Omental fat pad (tissue), 4 donors: ENCODE results near the gene ZNF518A. TPM values are rescaled to one million over a fixed set of nuclear protein-coding genes. Genes with fewer than 3 reads are reported as not detected.

Source experiments
- ATAC-seq: fragments of 150-250 bp; one replicate; pipeline ENCODE4 v1.9.1; 2016; ENCODE audit warnings: mild to moderate bottlenecking, moderate library complexity; ENCODE audit not compliant: low FRiP score
- DNase-seq: peaks from one replicate; pipeline ENCODE4 v3.0.0-alpha.2; 2019; ENCODE audit warnings: low spot score
- CTCF ChIP-seq, 3 donors: fragments of 450-650 bp; IDR thresholded peaks; one replicate each; pipeline ENCODE4 v1.5.1; 2016 to 2017; ENCODE audit warnings: antibody characterized with exemption in 3 of 3, mild to moderate bottlenecking in 3 of 3, moderate library complexity in 2 of 3
- total RNA-seq, 4 donors: library from RNA; depleted of rRNA; stranded (reverse); fragments of >200 nt; gene quantifications; one replicate each; pipeline ENCODE4 v1.1.0, GENCODE V29; 2016

The ZNF518A gene
- total RNA-seq, 4 donors from 2014 or later = 12.3 to 31.8 (median 16.4) TPM

DNA sequence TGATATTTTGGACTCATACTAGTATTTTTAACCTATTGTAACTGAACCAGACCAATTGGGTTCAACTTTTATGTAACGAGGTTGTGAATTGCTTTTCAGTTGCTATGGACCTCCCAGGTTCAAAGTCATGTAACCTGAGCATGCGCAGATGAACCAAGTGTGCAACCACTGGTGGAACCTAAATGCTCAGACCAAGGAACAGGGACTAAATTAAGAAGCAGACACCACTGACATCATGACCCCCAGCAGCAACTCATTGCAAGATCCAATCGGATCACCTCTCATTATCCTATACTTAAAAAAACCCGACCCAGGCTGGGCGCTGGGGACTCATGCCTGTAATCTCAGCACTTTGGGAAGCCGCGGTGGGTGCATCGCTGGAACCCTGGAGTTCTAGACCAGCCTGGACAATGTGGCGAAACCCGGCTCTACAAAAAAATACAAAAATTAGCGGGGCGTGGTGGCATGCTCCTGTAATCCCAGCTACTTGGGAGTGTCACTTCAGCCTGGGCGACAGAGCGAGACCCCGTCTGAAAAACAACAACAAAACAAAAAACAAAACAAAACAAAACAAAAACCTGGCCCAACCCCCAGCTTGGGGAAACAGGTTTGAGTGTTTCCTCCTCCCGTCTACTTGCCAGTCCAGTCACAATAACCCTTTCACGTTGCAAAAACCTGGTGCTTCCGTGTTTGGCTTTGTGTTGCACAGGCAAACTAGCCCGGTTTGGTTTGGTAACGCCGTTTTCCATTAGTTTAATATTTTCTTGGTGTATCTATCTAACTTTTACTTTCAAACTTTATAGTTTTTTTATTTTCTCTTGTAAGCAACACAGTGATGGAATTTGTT, 11.3 kb upstream of the ZNF518A start:
- DNase-seq (no peak), ATAC-seq (no peak)
- TF ChIP-seq CTCF (IDR thresholded peaks at IDR 0.05) = no peak

DNA sequence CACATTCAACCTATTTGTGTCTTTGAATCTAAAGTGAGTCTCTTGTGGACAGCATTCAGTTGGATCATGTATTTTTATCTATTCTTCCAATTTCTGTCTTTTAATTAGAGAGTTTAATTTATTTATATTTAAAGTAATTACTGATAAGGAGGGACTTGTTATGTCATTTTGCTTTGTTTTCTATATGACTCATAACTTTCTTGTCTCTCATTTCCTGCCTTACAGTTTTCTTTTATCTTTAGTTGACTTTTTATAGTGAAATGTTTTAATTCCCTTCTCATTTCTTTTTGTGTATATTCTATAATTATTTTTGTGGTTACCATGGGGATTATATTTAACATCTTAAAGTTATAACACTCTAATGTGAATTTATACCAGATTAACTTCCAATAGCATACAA, 7.3 kb upstream of the ZNF518A start:
- no peak for TF ChIP-seq CTCF (IDR thresholded peaks at IDR 0.05)
- ATAC-seq (no peak), DNase-seq (no peak)

- DNase-seq = no peak
- no peak for ATAC-seq
- no peak for TF ChIP-seq CTCF (IDR thresholded peaks at IDR 0.05)
Observed at GRCh38 chr10:96124230-96125141, 5.6 kb upstream of the ZNF518A start.

DNA sequence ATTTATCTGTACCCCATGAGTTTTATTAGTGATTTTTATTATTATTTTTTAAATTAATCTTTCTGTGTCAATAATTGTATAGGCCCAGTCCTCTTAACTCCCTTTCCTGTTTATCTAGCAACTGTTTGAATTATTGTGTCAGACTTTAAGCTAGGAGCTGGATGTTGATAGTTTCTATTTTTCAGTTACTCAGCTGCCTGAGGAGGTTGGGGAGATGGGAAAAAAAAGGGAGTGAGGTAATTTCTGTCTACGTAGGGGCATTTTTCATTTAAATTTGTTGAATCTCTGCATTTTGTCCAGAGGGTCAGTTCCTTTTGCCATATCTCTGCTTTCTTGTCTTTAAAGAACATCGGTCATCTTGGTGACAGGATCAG, 5.0 kb upstream of the ZNF518A start:
- TF ChIP-seq CTCF (IDR thresholded peaks at IDR 0.05) = no peak
- DNase-seq = no peak
- no peak for ATAC-seq

DNA sequence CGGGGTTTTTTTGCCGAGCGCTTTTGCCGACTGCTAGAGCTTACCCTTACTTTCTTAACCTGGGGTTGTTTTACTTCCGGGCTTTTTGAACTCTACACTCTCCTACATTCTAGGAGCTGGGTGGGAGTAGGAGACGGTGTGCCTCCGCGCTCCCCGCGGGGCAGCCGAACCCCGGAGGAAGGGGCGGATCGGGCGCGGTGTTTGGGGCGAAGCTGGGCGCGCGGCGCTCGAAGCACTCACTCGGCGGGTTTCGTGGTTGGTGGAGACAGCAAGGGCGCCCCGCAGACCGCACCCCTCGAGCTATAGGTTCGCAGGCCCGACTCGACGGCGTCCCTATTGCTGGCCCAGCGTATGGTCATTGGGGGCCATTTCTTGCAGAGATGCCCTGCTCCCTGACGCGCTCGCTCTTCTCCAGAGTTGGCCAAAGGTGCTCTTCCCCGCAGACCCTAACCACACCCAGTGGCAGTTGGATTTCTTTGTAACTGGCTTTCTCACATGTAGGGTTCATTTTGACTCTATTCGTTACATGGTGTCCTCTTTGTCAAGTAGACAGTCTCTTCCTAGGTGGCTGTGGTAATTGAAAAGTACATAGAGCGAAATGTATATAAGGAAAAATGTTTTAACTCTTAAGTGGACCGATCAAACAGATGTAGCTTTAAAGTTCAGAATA, 364 bp downstream of the ZNF518A start:
- no peak for TF ChIP-seq CTCF (IDR thresholded peaks at IDR 0.05)
- ATAC-seq (peak; percentile 74), DNase-seq (no peak)

GRCh38 chr10:96131621-96132020, 1.5 kb downstream of the ZNF518A start:
- no peak for DNase-seq
- no peak for ATAC-seq
- TF ChIP-seq CTCF (IDR thresholded peaks at IDR 0.05) = no peak
